K562 (cell line): ENCODE results near the gene ACAP3. TPM values are rescaled to one million over a fixed set of nuclear protein-coding genes. Genes with fewer than 3 reads are reported as not detected.
A peak's percentile ranks its signal among the peaks of the same experiment; 100 is the strongest.

ENCODE experiments used
- ATAC-seq: fragments of 200-7000 bp; cut with Tn5 transposase; 3 replicates; pipeline ENCODE4 v1.9.1; 2020; ENCODE audit warnings: moderate library complexity
- BruUV-seq: library from RNA; stranded (reverse); fragments of 400-500 nt; replicated peaks from 2 replicates; lab custom pipeline; 2021; lab: Mats Ljungman, UMichigan
- CTCF ChIA-PET: fragments of 300-600 bp; formaldehyde crosslinking; extraction: SDS; loops from one replicate; lab custom pipeline; 2021; ENCODE audit warnings: low intra/inter-chr PET ratio; lab: Yijun Ruan, JAX
- POLR2A ChIA-PET: fragments of 300-600, 350-650 bp; sonication (Branson Sonifier 250); formaldehyde crosslinking; extraction: SDS; loops from one replicate; lab custom pipeline; 2021; ENCODE audit warnings: antibody characterized with exemption, inconsistent platforms; lab: Yijun Ruan, JAX
- DNase-seq, 4 experiments: peaks; one replicate each; pipeline versions ENCODE4 v3.0.0 to v3.0.0-alpha.2; 2011 to 2018; ENCODE audit warnings: low spot score in 3 of 4, mixed read lengths in 3 of 4; ENCODE audit errors: extremely low read depth in 1 of 4
- FAIRE-seq: peaks from 2 replicates; lab custom pipeline; 2011; peaks lifted over from hg19 to GRCh38; lab: Jason Lieb, UNC
- H2AFZ ChIP-seq: 2 replicates; pipeline ENCODE4 v1.6.0; 2011; ENCODE audit warnings: low read depth, low read length, control low read depth, inconsistent platforms
- H3K27ac ChIP-seq: fragments of 200-600 bp; 3 replicates; pipeline ENCODE4 v1.8.0; 2011; ENCODE audit warnings: low read depth, mild to moderate bottlenecking, control low read depth, inconsistent platforms, low read length, moderate library complexity, mixed read lengths; ENCODE audit errors: extremely low read depth
- H3K27me3 ChIP-seq, 2 experiments: fragments of 300-600 bp in 1 of 2; 2 replicates in 1 of 2; 3 replicates in 1 of 2; pipeline versions ENCODE4 v1.6.0 to v1.8.0; 2011; ENCODE audit warnings: inconsistent platforms in 2 of 2, low read length in 2 of 2, mild to moderate bottlenecking in 1 of 2, mixed read lengths in 1 of 2, moderate library complexity in 1 of 2; ENCODE audit not compliant: control insufficient read depth in 2 of 2, insufficient read depth in 2 of 2
- H3K36me3 ChIP-seq: fragments of 300-600 bp; 3 replicates; pipeline ENCODE4 v1.8.0; 2011; ENCODE audit warnings: mild to moderate bottlenecking, low read length, inconsistent platforms; ENCODE audit not compliant: control insufficient read depth, insufficient read depth
- H3K4me1 ChIP-seq, 2 experiments: fragments of 200-600 bp in 1 of 2; replicated peaks in 1 of 2; 2 replicates in 1 of 2; 3 replicates in 1 of 2; pipeline versions ENCODE4 v1.5.1 to v1.8.0; 2011; ENCODE audit warnings: inconsistent platforms in 2 of 2, low read length in 2 of 2, mild to moderate bottlenecking in 1 of 2, mixed read lengths in 1 of 2, moderate library complexity in 1 of 2; ENCODE audit not compliant: control insufficient read depth in 2 of 2, insufficient read depth in 2 of 2
- H3K4me2 ChIP-seq: 2 replicates; pipeline ENCODE4 v1.6.1; 2011; ENCODE audit warnings: low read length, control low read depth, inconsistent platforms, mixed read lengths; ENCODE audit not compliant: insufficient read depth
- H3K4me3 ChIP-seq: fragments of 200-600 bp; sonication (generic), shearing (Covaris generic); 2 replicates; pipeline ENCODE4 v1.5.1; 2016; ENCODE audit warnings: control low read depth, inconsistent platforms
- H3K79me2 ChIP-seq: fragments of 200-600 bp; 3 replicates; pipeline ENCODE4 v1.8.0; 2011; ENCODE audit warnings: low read length, inconsistent platforms; ENCODE audit not compliant: control insufficient read depth, insufficient read depth
- H3K9ac ChIP-seq, 2 experiments: 2 replicates each; pipeline versions ENCODE4 v1.6.0 to v1.6.1; 2011; ENCODE audit warnings: low read depth in 2 of 2, low read length in 2 of 2, control low read depth in 1 of 2, inconsistent platforms in 1 of 2, mild to moderate bottlenecking in 1 of 2, mixed read lengths in 1 of 2; ENCODE audit not compliant: insufficient read depth in 1 of 2
- H3K9me1 ChIP-seq: one replicate; pipeline ENCODE4 v1.6.0; 2011; ENCODE audit warnings: inconsistent platforms, mild to moderate bottlenecking, low read length, moderate library complexity; ENCODE audit not compliant: control insufficient read depth, insufficient read depth
- H3K9me3 ChIP-seq: replicated peaks from 2 replicates; pipeline ENCODE4 v1.5.1; 2011; ENCODE audit warnings: low read depth, low read length, inconsistent platforms; ENCODE audit not compliant: control insufficient read depth, insufficient read depth
- H4K20me1 ChIP-seq: replicated peaks from 2 replicates; pipeline ENCODE4 v1.6.1; 2011; ENCODE audit warnings: low read length, inconsistent platforms, mixed read lengths; ENCODE audit not compliant: control insufficient read depth, insufficient read depth
- CTCF ChIP-seq, 3 experiments: IDR thresholded peaks in 2 of 3; conservative IDR thresholded peaks in 1 of 3; 2 replicates each; pipeline ENCODE4 v1.5.1; 2011 to 2012; ENCODE audit warnings: low read length in 3 of 3, mild to moderate bottlenecking in 3 of 3, control low read depth in 2 of 3, improper control_type of control experiment in 1 of 3, inconsistent platforms in 1 of 3, low read depth in 1 of 3, mixed read lengths in 1 of 3, moderate library complexity in 1 of 3; ENCODE audit not compliant: insufficient read depth in 2 of 3
- CXXC5 ChIP-seq: fragments of 250-450 bp; sonication (Bioruptor Pico); IDR thresholded peaks from 2 replicates; pipeline ENCODE4 v1.8.0; 2022; ENCODE audit warnings: inconsistent platforms, mild to moderate bottlenecking, moderate library complexity
- HMBOX1 ChIP-seq: sonication (generic); IDR thresholded peaks from 2 replicates; pipeline ENCODE4 v1.6.1; 2016
- SMARCA5 ChIP-seq: fragments of 450-650 bp; IDR thresholded peaks from 2 replicates; pipeline ENCODE4 v1.6.1; 2016
- SRSF3 ChIP-seq: fragments of 200-400 bp; formaldehyde crosslinking; IDR thresholded peaks from 2 replicates; pipeline ENCODE4 v1.6.1; 2016; ENCODE audit warnings: mild to moderate bottlenecking, low read length, moderate library complexity; ENCODE audit not compliant: insufficient read depth
- STAT6 ChIP-seq: sonication (generic); formaldehyde crosslinking; IDR thresholded peaks from 2 replicates; pipeline ENCODE4 v1.8.1; 2023; ENCODE audit warnings: mild to moderate bottlenecking, missing genetic modification reagents
- ZC3H11A ChIP-seq: IDR thresholded peaks from 2 replicates; pipeline ENCODE4 v1.6.1; 2012; ENCODE audit warnings: low read depth, low read length, improper control_type of control experiment
- ZHX1 ChIP-seq: fragments of 150-350 bp; conservative IDR thresholded peaks from 2 replicates; pipeline ENCODE4 v1.6.1; 2014; ENCODE audit warnings: low read length
- ZNF780A ChIP-seq: fragments of 250-450 bp; sonication (Bioruptor Pico); IDR thresholded peaks from 2 replicates; pipeline ENCODE4 v1.5.0; 2021; ENCODE audit warnings: mild to moderate bottlenecking
- WGBS: fragments of 100-300 bp; shearing (Covaris generic); methylation state at CpG from one replicate; pipeline ENCODE4 v1.1.6; 2016; ENCODE audit warnings: low coverage, mixed read lengths; ENCODE audit not compliant: insufficient coverage; ENCODE audit errors: missing lambda C conversion rate; 5-methylcytosine and 5-hydroxymethylcytosine counted together
- in situ Hi-C: fragments of 300-500 bp; cut with MboI; formaldehyde crosslinking; loops from 4 replicates; pipeline ENCODE4 v1.15.0; 2018; ENCODE audit warnings: inconsistent platforms, mixed read lengths
- intact Hi-C: fragments of 100-400 bp; cut with micrococcal nuclease; formaldehyde crosslinking; loops from 2 replicates; pipeline ENCODE4 v1.14.2; 2022
- polyA plus RNA-seq, 8 experiments: library from polyadenylated mRNA; depleted of rRNA in 4 of 8; stranded (reverse) in 5 of 8; unstranded in 3 of 8; fragments of >200 nt; fragmentation: Nextera tagmentation in 2 of 8; fragmentation: Illumina TruSeq in 1 of 8; extraction: Ambion mirVana in 2 of 8; extraction: Trizol in 1 of 8; gene quantifications; 2 replicates each; pipeline versions ENCODE4 v1.2.1 to v1.2.3, GENCODE V29; 2011 to 2014; ENCODE audit warnings: inconsistent platforms in 1 of 8, missing spikeins in 1 of 8
- total RNA-seq, 7 experiments: library from RNA; depleted of rRNA in 6 of 7; stranded (reverse); fragments of >200 nt in 6 of 7; fragmentation: Illumina TruSeq in 2 of 7; extraction: Trizol in 2 of 7; gene quantifications; 2 replicates each; pipeline versions ENCODE4 v1.2.1 to v1.2.3, GENCODE V29; 2011 to 2021; ENCODE audit warnings: low replicate concordance in 1 of 7

ACAP3 gene
- total and polyA plus RNA-seq, 9 of the 15 experiments (the other 6 are each of a cell fraction or from before 2014, with no cell fraction given), result 0.01 to 49.0 (median 12.0) TPM

- no peak for TF ChIP-seq CTCF (IDR thresholded peaks at IDR 0.05 in 2 of 3, conservative IDR thresholded peaks at IDR 0.05 in 1 of 3; ENCODE audit: insufficient read depth in 2 of 3, low read depth in 1 of 3, low read length in 3 of 3)
- TF ChIP-seq ZNF780A (CRISPR knock-in tag), result no peak
- no peak for TF ChIP-seq SRSF3
- no peak for TF ChIP-seq ZC3H11A
Measured at GRCh38 chr1:1298861-1299685, 8.7 kb downstream of the ACAP3 start (continued).

GRCh38 chr1:1297802-1298424, 9.8 kb downstream of the ACAP3 start:
- Histone ChIP-seq H4K20me1 (peaks cover 11% of the 10 kb centered on the region; the same call in 1 of the 2 replicates), H3K27ac (no peak overlapping the region), H2AFZ (no peak overlapping the region), H3K9ac (peak overlapping the region in 1 of 2 experiments; percentile 26; a peak in 1 of 4 replicates), H3K9me1 (peaks cover 21% of the 10 kb centered on the region), H3K27me3 (no peaks in the 10 kb centered on the region), H3K4me3 (no peak overlapping the region), H3K79me2 (no peaks in the 10 kb centered on the region), H3K4me1 (peaks cover 5 to 76% of the 10 kb centered on the region in 2 experiments; a peak in 3 of 5 replicates), H3K36me3 (peaks cover 17% of the 10 kb centered on the region; the same call in 1 of the 3 replicates), H3K4me2 (no peak overlapping the region), H3K9me3 (no peaks in the 10 kb centered on the region)
- 95% methylated on average over 26 of the region's 31 CpGs for WGBS
- FAIRE-seq, result no peak
- ChIA-PET CTCF (interaction anchor here (0.6 kb wide), 1 partner anchor 296 kb away, joined by 3 read pairs; no protein-coding TSS in a partner anchor), POLR2A (interaction anchor here (0.6 kb wide), 1 partner anchor 9 kb away, joined by 3 read pairs; no protein-coding TSS in a partner anchor)
- BruUV-seq, result no TSS peak
- no peak for DNase-seq
- in situ Hi-C loops (no loop called here), intact Hi-C loops (loop anchor here (10.0 kb wide), 1 partner anchor 313 kb away; the partner anchor contains the start of gene PERM1)
- no peak for ATAC-seq
- TF ChIP-seq SMARCA5 (no peak), STAT6 (CRISPR knock-in tag) (no peak), CXXC5 (CRISPR knock-in tag) (no peak), ZHX1 (no peak), HMBOX1 (no peak)
